GM19240 (cell line): ENCODE measurements around the gene GPHN.
"Not testable (repeated sequence)": the region's sequence is repeated elsewhere in the genome, so short reads cannot be mapped to it uniquely, and the experiment has no call there.

Source experiments
- DNase-seq: peaks from one replicate; pipeline ENCODE4 v3.0.0; 2011; ENCODE audit warnings: low spot score; ENCODE audit not compliant: insufficient read length

The GPHN gene

DNA sequence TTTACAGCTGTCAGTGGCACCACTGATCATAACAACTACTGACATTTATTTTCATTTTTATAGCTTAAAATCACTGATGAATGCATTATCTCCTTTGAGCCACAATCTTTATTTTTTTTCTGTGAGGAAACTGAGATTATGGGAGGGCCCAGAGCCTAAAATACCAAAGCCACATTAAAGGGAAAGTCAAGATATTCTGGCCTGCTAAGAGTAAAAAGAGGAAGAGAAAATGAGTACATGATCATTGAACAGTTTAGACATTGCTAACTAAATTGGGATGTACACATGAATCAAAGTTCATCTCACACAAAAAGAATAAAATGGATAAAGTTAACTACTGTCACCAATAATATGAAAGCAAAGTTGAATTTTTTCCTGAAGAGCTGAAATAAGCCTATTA is 510.8 kb downstream of the GPHN start:
- no peak for DNase-seq

DNA sequence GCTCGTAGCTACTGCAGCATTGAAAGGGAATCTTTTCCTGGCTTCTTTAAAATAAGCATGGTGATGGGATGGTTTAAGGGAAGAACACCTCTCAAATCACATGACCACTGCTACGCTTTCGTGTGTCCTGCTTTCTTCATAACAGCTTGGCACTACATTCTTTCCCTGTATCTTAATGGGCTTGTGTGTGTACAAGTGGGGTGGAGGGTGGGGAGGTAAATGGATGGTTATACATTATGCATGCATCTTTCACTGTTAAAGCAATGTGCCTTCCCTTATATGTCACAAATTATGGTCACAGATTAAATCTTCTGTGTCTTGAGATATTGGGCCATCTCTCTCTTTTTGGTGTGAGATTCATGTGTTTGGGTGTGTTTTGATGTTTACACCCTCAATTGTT is 511.8 kb downstream of the GPHN start:
- DNase-seq = no peak

DNA sequence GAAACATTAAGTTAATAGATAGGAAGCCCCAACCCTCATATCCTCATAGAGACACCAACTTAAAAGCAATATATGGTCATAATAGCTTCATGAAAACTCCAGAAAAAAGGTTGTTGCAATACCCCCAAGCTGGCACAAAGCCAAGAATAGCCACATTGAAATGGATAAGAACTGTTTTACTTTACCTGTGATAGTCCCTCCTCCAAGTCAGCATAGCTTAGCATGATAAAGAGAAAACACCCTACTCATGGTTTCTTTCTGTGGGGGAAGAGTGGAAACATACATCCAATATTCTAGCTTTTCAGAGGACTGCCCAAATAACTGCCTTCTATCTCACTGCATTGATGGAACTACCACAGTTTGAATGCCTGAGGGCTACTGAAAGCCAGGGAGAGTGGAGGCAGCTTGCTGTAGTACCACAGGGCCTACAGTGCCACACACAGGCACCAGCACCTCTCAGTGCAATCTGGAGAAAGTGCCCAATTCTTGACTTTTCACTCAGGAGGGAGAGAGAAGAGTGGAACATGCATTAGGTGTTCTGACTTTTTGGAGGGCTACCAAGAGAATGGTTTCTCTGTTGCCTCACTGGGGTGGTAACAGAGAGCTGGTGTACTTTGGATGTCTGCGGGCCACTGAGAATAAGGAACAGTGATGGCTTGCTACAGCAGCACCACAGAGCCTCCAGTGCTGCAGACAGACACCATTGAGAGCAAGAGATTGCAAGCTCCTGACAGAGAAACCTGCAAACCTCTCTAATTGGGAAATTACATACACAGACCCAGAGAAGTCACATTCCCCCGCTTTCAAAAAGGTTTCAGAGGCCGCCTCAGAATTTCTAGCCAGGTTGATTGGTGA is 524.2 kb downstream of the GPHN start:
- no peak for DNase-seq

DNA sequence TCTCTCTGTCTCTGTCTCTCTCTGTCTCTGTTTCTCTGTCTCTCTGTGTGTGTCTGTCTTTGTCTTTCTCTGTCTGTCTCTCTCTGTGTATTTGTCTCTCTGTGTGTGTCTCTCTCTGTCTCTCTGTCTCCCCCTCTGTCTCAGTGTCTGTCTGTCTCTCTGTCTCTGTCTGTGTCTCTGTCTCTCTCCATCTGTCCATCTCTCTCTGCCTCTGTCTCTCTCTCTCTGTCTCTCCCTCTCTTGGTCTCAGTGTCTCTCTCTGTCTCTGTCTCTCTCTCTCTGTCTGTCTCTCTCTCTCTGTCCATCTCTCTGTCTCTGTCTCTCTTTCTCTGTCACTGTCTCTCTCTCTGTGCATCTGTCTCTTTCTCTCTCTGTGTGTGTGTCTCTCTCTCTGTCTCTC is 537.5 kb downstream of the GPHN start:
- no peak for DNase-seq

DNA sequence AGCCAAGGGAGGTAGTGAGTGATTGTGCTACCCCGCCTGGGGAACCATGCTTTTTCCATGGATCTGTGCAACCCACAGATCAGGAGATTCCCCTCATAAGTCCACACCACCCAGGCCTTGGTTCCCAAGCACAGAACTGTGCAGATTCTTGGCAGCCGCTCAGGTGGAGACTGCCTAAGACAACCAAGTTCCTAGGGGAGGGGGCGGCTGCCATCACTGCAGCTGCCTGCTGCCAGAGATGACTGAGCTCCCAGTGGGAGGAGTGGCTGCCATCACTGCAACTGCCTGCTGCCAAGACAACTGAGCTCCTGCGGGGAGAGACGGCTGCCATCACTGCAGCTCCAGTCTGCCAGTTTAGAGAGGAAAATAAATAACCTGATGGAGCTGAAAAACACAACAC is 542.9 kb downstream of the GPHN start:
- no peak for DNase-seq

DNA sequence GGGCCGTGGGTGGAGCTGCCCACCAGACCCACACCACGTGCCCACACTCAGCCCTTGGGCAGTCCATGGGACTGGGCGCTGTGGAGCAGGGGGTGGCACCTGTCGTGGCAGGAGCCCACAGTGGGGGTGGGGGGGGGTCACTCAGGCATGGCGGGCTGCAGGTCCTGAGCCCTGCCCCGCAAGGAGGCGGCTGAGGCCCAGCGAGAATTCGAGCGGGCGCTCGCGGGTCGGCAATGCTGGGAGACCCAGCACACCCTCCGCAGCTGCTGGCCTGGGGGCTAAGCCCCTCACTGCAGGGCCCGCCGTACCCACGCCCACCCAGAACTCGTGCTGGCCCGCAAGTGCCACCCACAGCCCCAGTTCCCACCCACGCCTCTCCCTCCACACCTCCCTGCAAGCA is 548.7 kb downstream of the GPHN start:
- no peak for DNase-seq

DNA sequence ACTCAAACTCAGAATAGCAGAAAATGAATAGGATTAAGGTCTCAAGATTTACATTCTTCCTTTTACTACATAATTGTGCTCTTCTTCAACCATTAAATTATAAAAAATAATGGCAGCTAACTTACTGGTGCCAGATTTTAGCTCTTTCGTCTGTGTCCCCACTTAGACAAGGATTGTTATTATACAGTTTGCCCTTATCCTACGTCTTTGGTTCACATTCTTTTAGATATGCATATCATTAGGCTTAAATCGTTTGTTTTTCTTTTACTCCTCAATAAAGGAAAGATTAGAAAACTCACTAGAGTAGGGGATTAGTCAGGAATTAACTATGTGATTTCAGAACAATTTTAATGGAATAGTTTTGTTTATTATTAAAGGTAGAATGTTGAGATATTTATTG is 551.6 kb downstream of the GPHN start:
- no peak for DNase-seq

DNA sequence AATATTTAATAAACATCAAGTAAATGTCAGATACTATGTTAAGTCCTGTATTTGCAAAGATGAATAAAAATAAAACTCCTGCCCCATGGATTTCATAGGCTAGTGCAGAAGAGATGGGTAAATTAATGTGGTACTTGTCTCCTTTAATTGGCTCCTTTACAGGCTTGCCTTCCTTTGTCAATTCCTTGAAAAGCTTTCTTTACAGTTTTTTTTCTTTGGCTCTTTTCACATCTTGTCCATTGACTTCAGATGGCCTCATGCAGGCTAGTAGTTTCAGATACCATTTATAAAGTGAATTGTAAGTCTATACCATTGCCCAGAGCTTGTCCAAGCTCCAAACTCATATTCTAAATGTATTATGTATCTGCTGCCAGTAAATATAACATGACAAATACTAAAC is 552.6 kb downstream of the GPHN start:
- no peak for DNase-seq

DNA sequence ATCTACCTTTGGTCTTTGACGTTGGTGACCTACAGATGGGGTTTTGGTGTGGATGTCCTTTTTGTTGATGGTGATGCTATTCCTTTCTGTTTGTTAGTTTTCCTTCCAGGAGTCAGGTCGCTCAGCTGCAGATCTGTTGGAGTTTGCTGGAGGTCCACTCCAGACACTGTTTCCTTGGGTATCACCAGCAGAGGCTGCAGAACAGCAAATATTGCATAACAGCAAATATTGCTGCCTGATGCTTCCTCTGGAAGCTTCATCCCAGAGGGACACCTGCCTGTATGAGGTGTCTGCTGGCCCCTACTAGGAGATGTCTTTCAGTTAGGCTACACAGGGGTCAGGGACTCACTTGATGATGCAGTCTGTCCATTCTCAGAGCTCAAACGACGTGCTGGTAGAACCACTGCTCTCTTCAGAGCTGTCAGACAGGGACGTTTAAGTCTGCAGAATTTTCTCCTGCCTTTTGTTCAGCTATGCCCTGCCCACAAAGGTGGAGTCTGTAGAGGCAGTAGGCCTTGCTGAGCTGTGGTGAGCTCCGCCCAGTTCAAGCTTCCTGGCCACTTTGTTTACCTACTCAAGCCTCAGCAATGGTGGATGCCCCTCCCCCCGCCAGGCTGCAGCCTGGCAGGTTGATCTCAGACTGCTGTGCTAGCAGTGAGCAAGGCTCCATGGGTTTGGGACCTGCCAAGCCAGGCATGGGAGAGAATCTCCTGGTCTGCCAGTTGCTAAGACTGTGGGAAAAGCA is 559.3 kb downstream of the GPHN start:
- not testable (repeated sequence) for DNase-seq

DNA sequence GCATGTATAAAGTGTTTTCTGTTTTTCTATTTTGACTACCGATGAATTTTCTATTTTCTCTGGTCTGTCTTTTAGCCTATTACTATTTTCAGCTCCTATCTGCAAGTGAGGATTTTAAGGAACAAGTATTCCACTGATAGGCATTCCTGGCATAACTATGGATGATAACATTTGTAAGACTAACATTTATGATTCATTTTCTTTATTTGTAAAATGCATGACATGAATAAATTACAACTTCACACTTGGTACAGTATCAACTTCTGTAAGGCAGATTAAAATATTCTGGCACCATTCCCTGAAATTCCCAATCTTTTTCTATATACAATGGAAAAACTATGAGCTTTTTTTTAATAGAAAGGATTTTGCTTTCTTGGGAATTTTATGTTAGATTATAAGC is 560.3 kb downstream of the GPHN start:
- DNase-seq = no peak

DNA sequence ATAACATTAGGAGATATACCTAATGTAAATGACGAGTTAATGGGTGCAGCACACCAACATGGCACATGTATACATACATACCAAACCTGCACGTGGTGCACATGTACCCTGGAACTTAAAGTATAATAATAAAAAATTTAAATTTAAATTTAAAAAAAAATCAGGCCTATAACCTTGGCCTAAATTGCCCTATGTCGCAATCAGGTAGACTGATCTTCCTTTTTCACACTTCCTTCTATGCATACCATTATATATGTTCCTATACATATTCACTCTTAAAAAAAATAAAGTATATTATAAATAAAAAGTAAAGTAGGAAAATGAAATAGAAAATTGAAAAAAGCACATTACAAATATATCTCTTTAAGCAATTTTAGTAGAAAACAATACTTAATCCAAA is 563.6 kb downstream of the GPHN start:
- DNase-seq = no peak

DNA sequence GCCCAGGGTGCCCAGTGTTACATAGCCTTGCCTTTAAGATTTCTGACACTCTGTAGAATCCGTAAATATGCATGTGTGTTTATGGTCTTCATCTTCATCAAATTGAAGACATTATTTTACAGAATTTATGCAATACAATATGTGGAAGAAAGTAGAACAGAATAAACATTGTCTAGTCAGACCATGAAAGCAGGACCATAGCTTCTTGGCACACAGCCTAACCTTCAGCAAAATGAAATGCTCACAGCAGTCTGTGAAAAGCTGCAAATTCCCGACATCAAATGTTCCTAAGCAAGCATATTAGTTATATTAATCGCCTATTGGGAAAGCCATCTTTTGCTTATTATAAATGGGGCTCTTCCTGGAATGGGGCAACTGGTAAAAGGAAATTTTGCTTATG is 570.0 kb downstream of the GPHN start:
- DNase-seq = no peak

DNA sequence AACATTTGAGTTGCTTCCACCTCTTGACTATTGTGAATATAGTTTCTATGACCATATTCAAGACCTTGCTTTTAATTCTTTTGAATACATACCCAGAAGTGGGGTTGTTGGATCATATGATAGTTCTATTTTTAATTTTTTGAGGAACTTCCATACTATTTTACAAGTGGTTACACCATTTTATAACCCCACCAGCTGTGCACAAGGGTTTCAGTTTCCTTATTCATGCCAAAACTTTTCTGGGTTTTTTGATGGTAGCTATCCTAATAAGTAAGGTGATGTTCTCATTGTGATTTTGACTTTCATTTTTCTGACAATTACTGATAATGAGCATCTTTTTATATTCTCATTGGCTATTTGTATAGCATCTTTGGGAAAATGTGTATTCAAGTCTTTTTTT is 571.9 kb downstream of the GPHN start:
- no peak for DNase-seq

DNA sequence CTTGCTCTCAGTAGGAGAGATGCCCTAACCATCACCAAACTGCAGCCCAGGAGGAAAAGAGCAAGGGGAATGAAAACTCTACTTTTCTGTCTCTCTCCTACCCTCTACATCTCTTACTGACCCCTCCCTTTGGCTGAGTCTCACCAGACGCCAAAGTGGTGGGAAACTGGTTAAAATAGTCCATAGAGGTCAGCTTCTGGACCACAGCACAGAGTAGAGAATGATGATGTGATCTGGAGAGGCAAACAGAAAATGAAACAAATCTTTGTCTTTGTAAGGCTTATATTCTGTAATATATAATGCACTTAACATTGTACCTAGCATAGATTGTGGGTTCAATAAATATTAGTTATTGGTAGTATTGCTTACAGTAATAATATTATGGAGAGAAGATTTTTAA is 600.3 kb downstream of the GPHN start:
- no peak for DNase-seq

DNA sequence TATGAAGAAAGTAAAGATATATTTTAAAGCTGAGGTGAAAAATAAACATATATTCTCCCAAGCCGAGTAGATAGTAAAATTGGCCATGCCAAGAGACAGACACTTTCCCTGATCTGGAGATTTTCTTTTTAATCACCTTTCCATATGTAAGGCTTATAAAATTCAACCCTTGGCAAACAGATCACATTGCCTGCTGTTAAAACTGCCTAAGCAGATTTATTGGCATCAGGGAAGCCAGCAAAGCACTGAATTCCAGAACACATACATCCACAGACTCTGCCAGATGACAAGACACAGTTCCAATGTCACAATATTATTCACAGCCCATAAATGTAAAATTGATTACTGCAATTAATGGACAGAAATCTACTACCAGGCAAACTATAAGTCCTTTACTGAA is 603.1 kb downstream of the GPHN start:
- no peak for DNase-seq

DNA sequence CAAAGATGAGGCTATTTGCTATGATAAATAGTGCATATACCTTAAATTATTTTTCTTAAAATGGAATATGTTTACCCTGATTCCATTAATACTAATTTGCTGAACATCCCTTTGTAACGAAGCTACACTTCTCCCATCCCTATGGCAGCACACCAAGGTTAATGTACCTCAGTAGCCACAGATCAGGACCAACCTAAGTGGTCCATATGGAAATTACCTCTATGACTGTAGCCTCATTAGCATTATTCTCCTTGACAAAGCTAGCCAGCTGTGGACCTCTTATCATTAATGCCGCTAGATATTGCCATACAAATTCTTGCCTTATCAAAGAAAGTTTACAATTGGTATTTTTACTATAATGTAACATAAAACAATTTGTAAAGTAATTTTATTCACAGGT is 604.4 kb downstream of the GPHN start:
- no peak for DNase-seq

DNA sequence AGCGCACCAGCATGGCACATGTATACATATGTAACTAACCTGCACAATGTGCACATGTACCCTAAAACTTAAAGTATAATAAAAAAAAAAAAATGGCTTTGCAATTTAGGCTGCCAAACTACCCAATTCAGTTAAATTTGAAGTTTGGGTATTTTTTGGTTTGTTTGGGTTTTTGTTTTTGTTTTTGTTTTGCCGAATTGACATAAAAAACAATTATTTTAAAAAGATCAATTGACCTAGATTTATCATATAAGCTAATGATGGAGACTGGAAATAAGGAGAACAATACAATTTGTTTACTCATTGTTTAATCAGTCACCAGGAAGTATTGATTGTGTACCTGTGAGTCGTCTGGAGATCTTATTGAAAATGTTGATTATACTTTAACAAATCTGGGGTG is 619.2 kb downstream of the GPHN start:
- no peak for DNase-seq

DNA sequence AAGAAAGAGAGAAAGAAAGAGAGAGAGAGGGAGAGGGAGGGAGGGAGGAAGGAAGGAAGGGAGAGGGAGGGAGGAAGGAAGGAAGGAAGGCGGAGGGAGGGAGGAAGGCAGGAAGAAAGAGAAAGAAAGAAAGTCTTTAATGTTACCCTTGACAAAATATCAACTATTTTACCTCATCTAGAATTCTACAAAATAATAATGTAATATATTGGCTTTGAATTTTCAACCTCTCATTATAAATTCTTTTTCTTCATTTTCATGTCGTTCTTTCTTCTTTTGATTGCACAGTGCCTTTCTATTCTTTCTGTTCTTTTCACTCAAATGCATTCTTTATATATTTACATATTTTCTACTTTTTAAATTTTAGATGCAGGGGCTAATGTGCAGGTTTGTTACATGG is 621.8 kb downstream of the GPHN start:
- DNase-seq = no peak

DNA sequence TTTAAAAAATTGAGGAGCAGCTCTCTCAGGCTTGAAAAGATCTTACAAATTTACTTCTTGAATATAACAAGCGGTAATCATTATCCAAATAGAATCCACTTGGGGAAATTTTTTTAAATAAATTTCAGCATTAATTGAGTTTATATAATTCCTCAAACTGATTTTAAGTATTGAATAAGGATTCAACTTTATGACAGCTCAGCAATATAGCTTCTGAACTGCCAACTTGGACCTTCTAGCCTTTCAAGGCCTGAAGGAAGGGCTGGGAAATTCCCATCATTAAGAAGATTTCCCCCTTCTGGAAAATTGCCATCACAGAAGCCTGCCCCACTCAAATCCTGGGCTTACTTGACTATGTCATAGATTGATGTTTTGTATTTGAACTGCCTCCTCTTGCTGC is 623.7 kb downstream of the GPHN start:
- no peak for DNase-seq

DNA sequence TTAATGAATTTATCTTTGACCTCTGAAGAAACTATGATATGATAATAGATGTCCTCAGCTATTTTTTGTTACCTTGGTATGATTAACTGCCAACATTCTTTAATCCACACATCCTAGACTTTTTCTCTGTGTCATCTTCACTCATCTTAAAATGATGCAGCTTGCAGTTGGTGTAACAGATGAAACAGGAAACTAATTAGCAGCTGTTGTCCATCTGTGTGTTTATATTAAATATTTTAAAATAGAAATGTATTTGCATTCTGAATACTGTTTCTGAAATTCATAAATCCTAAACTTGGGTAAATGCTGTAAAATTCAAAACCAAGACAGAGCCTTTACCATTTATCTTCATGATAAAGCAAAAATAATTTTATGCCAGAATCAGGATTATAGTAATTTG is 625.2 kb downstream of the GPHN start:
- DNase-seq = no peak

DNA sequence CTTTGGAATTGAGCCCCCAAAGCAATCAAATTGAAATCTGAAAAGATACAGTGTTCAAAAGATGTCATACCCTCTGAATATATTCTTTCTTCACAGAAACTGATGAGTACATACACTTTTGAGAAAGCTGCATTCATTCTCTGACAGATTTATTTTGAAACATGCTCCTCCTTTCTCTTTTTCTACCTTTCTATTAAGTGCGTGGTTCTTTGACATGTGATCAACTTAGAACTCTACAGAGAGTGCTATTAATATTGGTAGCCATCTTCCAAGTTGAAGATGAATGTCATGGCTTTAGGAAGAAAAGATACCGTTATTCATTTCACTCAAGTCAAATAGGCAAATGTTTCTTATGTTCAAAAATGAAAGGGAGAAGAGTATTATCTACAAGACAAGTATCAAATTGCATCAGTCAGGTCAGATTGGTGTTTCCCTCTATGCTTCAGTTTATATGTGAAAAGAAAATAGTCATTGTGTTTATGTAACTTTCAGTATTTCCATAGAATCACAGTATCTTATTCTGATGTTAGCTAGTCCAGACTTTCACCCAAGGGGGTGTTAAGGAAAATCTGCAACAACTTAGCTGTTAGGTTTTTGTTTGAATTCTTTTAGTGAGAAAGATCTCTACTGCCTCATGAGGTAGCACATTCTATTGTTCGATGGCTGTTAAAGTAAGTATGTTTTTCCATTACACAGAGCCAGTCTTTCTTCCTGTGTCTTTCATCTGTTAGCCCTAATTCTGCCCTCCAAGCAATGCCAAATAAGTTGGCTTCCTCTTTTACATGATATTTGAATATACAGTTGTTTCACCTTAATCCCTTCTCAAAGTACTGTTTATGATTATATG is 625.9 kb downstream of the GPHN start:
- no peak for DNase-seq

DNA sequence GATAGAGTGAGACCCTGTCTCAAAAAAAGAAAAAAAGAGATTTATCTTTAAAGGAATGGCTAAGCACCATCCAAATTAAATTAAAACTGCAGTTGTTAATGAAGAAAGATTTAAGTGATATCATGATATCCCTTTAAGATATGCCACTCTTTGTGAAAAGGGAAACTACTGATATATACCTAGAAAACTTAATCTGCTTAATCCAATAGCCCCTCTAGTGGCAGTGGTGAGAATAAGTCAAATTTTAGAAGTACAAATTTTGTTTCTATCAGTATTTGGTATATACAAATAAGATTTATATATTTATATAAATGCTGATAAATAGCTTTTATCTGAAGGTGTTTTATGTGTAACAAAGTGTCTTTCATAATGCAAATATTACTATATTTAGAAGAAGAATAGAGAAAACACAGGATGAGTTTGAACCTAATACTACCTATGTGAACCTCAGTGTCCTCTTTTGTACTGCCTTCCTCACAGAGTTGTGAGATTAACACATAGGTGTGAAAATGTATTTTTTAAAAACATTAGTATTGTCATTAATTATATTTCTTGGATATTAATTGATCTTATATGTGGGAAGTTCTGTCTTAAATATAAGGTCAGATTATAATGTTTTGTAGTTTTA is 629.9 kb downstream of the GPHN start:
- DNase-seq = no peak
